Measurements from ENCODE around the gene PIP4K2A.

Gene PIP4K2A

GRCh38 chr10:22635650-22636049, 78.7 kb downstream of the PIP4K2A start:
- Histone ChIP-seq H3K4me1 (ENCODE audit: insufficient read depth, low read length, poor library complexity, severe bottlenecking) (peaks cover 32% of the 10 kb centered on the region), H4K20me1 (ENCODE audit: insufficient read depth, low read length, poor library complexity, severe bottlenecking) (peaks cover 69% of the 10 kb centered on the region), H3F3A (ENCODE audit: low read depth) (no peaks in the 10 kb centered on the region), H3K36me3 (ENCODE audit: insufficient read depth, low read length) (no peaks in the 10 kb centered on the region), H2AFZ (ENCODE audit: low read length) (no peak overlapping the region), H3K4me2 (ENCODE audit: low read depth, low read length, poor library complexity, severe bottlenecking) (no peak overlapping the region), H3K4me3 (ENCODE audit: low read length, poor library complexity, severe bottlenecking) (no peak overlapping the region), H3K27me3 (ENCODE audit: insufficient read depth, low read length, poor library complexity, severe bottlenecking) (no peaks in the 10 kb centered on the region), H3K9ac (ENCODE audit: low read depth, low read length, poor library complexity, severe bottlenecking) (no peak overlapping the region), H3K9me2 (replicated peaks; ENCODE audit: low read depth, low read length) (no peaks in the 10 kb centered on the region), H3K9me3 (ENCODE audit: insufficient read depth, low read depth, low read length) (no peaks in the 10 kb centered on the region), H3K79me2 (ENCODE audit: insufficient read depth, low read length) (peaks cover 100% of the 10 kb centered on the region)
- no peak for TF ChIP-seq CTCF (conservative IDR thresholded peaks at IDR 0.05; ENCODE audit: low read length)
- no peak for TF ChIP-seq EZH2phosphoT487 (IDR thresholded peaks at IDR 0.05; ENCODE audit: borderline replicate concordance)

DNA sequence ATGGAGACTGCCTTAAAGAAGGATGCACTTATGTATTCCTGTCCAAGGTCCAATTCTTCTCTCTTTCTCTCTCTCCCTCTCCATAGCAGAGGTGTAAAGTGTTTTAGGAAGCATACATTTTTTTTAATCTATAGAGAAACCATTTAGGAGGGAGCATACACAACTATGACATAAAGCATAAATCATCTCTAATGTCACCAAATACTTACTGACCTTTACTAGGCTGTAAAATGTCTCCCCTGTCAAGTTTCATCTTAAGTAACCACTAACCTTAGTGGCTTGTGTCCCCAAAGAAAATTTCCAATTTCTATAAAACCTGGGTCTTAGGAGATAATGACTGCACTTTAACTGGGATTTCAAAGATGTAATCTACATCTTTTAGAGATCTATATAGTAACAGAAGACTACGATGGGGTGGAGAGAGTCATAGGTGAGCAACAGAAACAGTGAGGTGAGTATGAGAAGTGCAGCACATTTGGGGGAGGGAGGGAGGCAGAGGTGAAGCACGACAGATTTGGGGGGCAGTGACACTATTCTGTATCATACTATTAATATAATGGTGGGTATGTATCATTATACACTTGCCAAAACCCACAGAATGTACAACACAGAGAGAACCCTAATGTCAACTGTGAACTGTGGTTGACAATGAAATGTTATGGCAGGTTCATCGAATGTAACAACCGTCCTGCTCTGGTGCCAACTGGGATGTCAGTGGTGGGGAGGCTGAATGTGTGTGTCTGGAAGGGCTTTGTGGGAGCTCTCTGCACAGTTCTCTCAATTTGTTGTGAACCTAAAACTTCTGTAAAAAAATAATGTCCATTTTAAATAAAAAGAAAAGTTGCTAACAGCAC, 79.5 kb downstream of the PIP4K2A start:
- H3K4me3 ChIP-seq (ENCODE audit: low read length, poor library complexity, severe bottlenecking): no peak overlapping the region
- peaks cover 100% of the 10 kb centered on the region for H3K79me2 ChIP-seq (ENCODE audit: insufficient read depth, low read length)
- peaks cover 68% of the 10 kb centered on the region for H4K20me1 ChIP-seq (ENCODE audit: insufficient read depth, low read length, poor library complexity, severe bottlenecking)

DNA sequence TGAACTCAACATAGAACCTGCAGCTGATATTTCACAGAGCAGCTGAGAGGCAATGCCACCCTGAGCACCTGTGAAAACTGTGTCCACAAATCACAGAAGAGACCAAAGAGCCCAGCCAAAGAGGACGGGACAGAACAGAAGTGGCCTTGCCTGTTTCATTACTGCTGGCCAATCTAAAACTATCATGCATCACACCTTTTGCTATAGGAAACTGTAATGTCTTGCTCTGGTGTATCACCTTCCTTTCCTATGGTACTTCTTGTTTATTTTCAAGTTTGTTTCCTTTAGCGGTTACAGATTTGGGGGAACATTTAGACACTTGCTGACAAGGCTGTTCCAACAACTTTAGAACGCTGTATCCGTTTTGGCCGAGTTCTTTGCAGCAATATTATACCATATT, 80.3 kb downstream of the PIP4K2A start:
- Histone ChIP-seq H3K4me2 (ENCODE audit: low read depth, low read length, poor library complexity, severe bottlenecking) (no peak overlapping the region), H3K36me3 (ENCODE audit: insufficient read depth, low read length) (no peaks in the 10 kb centered on the region), H3K4me3 (ENCODE audit: low read length, poor library complexity, severe bottlenecking) (no peak overlapping the region), H3K79me2 (ENCODE audit: insufficient read depth, low read length) (peaks cover 99% of the 10 kb centered on the region), H3F3A (ENCODE audit: low read depth) (0 out of 2 replicates have a peak, but pooled peaks cover 4% of the 10 kb centered on the region), H3K4me1 (ENCODE audit: insufficient read depth, low read length, poor library complexity, severe bottlenecking) (peaks cover 47% of the 10 kb centered on the region), H4K20me1 (ENCODE audit: insufficient read depth, low read length, poor library complexity, severe bottlenecking) (peaks cover 71% of the 10 kb centered on the region), H3K9me3 (ENCODE audit: insufficient read depth, low read depth, low read length) (no peaks in the 10 kb centered on the region), H3K9ac (ENCODE audit: low read depth, low read length, poor library complexity, severe bottlenecking) (no peak overlapping the region), H2AFZ (ENCODE audit: low read length) (no peak overlapping the region), H3K9me2 (replicated peaks; ENCODE audit: low read depth, low read length) (no peaks in the 10 kb centered on the region), H3K27me3 (ENCODE audit: insufficient read depth, low read length, poor library complexity, severe bottlenecking) (no peaks in the 10 kb centered on the region)
- no peak for TF ChIP-seq CTCF (conservative IDR thresholded peaks at IDR 0.05; ENCODE audit: low read length)
- TF ChIP-seq EZH2phosphoT487 (IDR thresholded peaks at IDR 0.05; ENCODE audit: borderline replicate concordance): no peak

More for the DNA sequence above, 79.5 kb downstream of the PIP4K2A start:
- Histone ChIP-seq H3K4me1 (ENCODE audit: insufficient read depth, low read length, poor library complexity, severe bottlenecking) (peaks cover 40% of the 10 kb centered on the region), H3K9me3 (ENCODE audit: insufficient read depth, low read depth, low read length) (no peaks in the 10 kb centered on the region), H3F3A (ENCODE audit: low read depth) (0 out of 2 replicates have a peak, but pooled peaks cover 4% of the 10 kb centered on the region), H3K36me3 (ENCODE audit: insufficient read depth, low read length) (no peaks in the 10 kb centered on the region), H3K9me2 (replicated peaks; ENCODE audit: low read depth, low read length) (no peaks in the 10 kb centered on the region), H3K9ac (ENCODE audit: low read depth, low read length, poor library complexity, severe bottlenecking) (no peak overlapping the region), H3K4me2 (ENCODE audit: low read depth, low read length, poor library complexity, severe bottlenecking) (no peak overlapping the region), H3K27me3 (ENCODE audit: insufficient read depth, low read length, poor library complexity, severe bottlenecking) (no peaks in the 10 kb centered on the region), H2AFZ (ENCODE audit: low read length) (no peak overlapping the region)
- TF ChIP-seq CTCF (conservative IDR thresholded peaks at IDR 0.05; ENCODE audit: low read length) (no peak), EZH2phosphoT487 (IDR thresholded peaks at IDR 0.05; ENCODE audit: borderline replicate concordance) (no peak)

All from Loucy (cell line).